H9 (cell line): ENCODE measurements around the gene ODC1. TPM values are rescaled to one million over a fixed set of nuclear protein-coding genes. Genes with fewer than 3 reads are reported as not detected.

Source experiments
- DNase-seq: peaks from one replicate; pipeline ENCODE4 v3.0.0-alpha.2; 2017
- H2AFZ ChIP-seq: one replicate; pipeline ENCODE4 v1.6.1; 2013; ENCODE audit warnings: mild to moderate bottlenecking, low read length, control low read depth, moderate library complexity
- H2AK5ac ChIP-seq: 2 replicates; pipeline ENCODE4 v1.6.1; 2013; ENCODE audit warnings: low read length, control low read depth, mixed read lengths; ENCODE audit not compliant: insufficient read length
- H2BK120ac ChIP-seq: one replicate; pipeline ENCODE4 v1.6.1; 2013; ENCODE audit warnings: low read depth, mild to moderate bottlenecking, low read length, control low read depth, inconsistent platforms; ENCODE audit not compliant: poor library complexity, severe bottlenecking
- H2BK12ac ChIP-seq: 2 replicates; pipeline ENCODE4 v1.6.1; 2013; ENCODE audit warnings: low read length, control low read depth, mixed read lengths, low read depth; ENCODE audit not compliant: insufficient read length
- H2BK15ac ChIP-seq: 2 replicates; pipeline ENCODE4 v1.6.1; 2013; ENCODE audit warnings: low read depth, low read length, control low read depth
- H2BK20ac ChIP-seq: one replicate; pipeline ENCODE4 v1.6.1; 2013; ENCODE audit warnings: low read depth, mild to moderate bottlenecking, low read length, control low read depth, inconsistent platforms; ENCODE audit not compliant: poor library complexity, severe bottlenecking
- H2BK5ac ChIP-seq: 2 replicates; pipeline ENCODE4 v1.6.1; 2013; ENCODE audit warnings: low read length, control low read depth, mixed read lengths; ENCODE audit not compliant: insufficient read length
- H3K14ac ChIP-seq: 2 replicates; pipeline ENCODE4 v1.6.1; 2013; ENCODE audit warnings: low read length, control low read depth; ENCODE audit not compliant: insufficient read depth
- H3K18ac ChIP-seq: 2 replicates; pipeline ENCODE4 v1.6.1; 2013; ENCODE audit warnings: low read depth, mild to moderate bottlenecking, mixed read lengths, low read length, control low read depth; ENCODE audit not compliant: insufficient read length
- H3K23ac ChIP-seq: 2 replicates; pipeline ENCODE4 v1.6.1; 2013; ENCODE audit warnings: low read length, control low read depth, mixed read lengths, low read depth; ENCODE audit not compliant: insufficient read length
- H3K23me2 ChIP-seq: 2 replicates; pipeline ENCODE4 v1.6.1; 2013; ENCODE audit warnings: low read depth, mild to moderate bottlenecking, mixed read lengths, low read length, control low read depth; ENCODE audit not compliant: insufficient read length, poor library complexity, severe bottlenecking
- H3K27ac ChIP-seq: 2 replicates; pipeline ENCODE4 v1.5.1; 2013; ENCODE audit warnings: low read length, control low read depth, mixed read lengths, low read depth; ENCODE audit not compliant: insufficient read length
- H3K27me3 ChIP-seq: 2 replicates; pipeline ENCODE4 v1.6.1; 2013; ENCODE audit warnings: low read length, control low read depth, inconsistent platforms; ENCODE audit not compliant: insufficient read depth
- H3K4ac ChIP-seq: 2 replicates; pipeline ENCODE4 v1.6.1; 2013; ENCODE audit warnings: low read depth, mild to moderate bottlenecking, control low read depth, inconsistent platforms, low read length, moderate library complexity
- H3K4me1 ChIP-seq: 2 replicates; pipeline ENCODE4 v1.6.1; 2013; ENCODE audit warnings: low read length, control low read depth, inconsistent platforms; ENCODE audit not compliant: insufficient read depth
- H3K4me2 ChIP-seq: 2 replicates; pipeline ENCODE4 v1.6.1; 2013; ENCODE audit warnings: low read length, control low read depth, mixed read lengths; ENCODE audit not compliant: insufficient read length, insufficient read depth
- H3K56ac ChIP-seq: 2 replicates; pipeline ENCODE4 v1.6.1; 2013; ENCODE audit warnings: low read depth, mild to moderate bottlenecking, mixed read lengths, low read length, control low read depth; ENCODE audit not compliant: insufficient read length
- H3K79me1 ChIP-seq: 2 replicates; pipeline ENCODE4 v1.6.1; 2013; ENCODE audit warnings: low read depth, mild to moderate bottlenecking, moderate library complexity, low read length, control low read depth, inconsistent platforms; ENCODE audit not compliant: insufficient read depth, poor library complexity, severe bottlenecking
- H3K79me2 ChIP-seq: 2 replicates; pipeline ENCODE4 v1.6.1; 2013; ENCODE audit warnings: low read length, control low read depth, inconsistent platforms; ENCODE audit not compliant: insufficient read depth
- H3K9ac ChIP-seq: 2 replicates; pipeline ENCODE4 v1.6.1; 2013; ENCODE audit warnings: low read length, control low read depth, mixed read lengths; ENCODE audit not compliant: insufficient read length; ENCODE audit errors: extremely low read depth
- H3K9me3 ChIP-seq: one replicate; pipeline ENCODE4 v1.6.1; 2013; ENCODE audit warnings: low read depth, low read length, inconsistent platforms; ENCODE audit not compliant: control insufficient read depth
- H3T11ph ChIP-seq: one replicate; pipeline ENCODE4 v1.6.1; 2013; ENCODE audit warnings: mild to moderate bottlenecking, low read length, control low read depth, inconsistent platforms
- H4K20me1 ChIP-seq: one replicate; pipeline ENCODE4 v1.6.1; 2013; ENCODE audit not compliant: control insufficient read depth, insufficient read length, insufficient read depth
- H4K5ac ChIP-seq: 2 replicates; pipeline ENCODE4 v1.6.1; 2013; ENCODE audit warnings: low read depth, mild to moderate bottlenecking, mixed read lengths, low read length, control low read depth; ENCODE audit not compliant: insufficient read length
- H4K8ac ChIP-seq: replicated peaks from 2 replicates; pipeline ENCODE4 v1.6.1; 2013; ENCODE audit warnings: low read length, control low read depth, mixed read lengths, low read depth; ENCODE audit not compliant: insufficient read length
- H4K91ac ChIP-seq: 2 replicates; pipeline ENCODE4 v1.6.1; 2013; ENCODE audit warnings: low read depth, mild to moderate bottlenecking, moderate library complexity, mixed read lengths, low read length, control low read depth; ENCODE audit not compliant: insufficient read length
- H3K27ac Mint-ChIP-seq, 3 experiments: 2 replicates in 2 of 3; 3 replicates in 1 of 3; pipeline ENCODE4 v1.8.0; 2020 to 2021; ENCODE audit warnings: mixed read lengths in 3 of 3, mild to moderate bottlenecking in 1 of 3, moderate library complexity in 1 of 3
- H3K27me3 Mint-ChIP-seq: 2 replicates; pipeline ENCODE4 v1.8.0; 2021; ENCODE audit warnings: low read depth, mild to moderate bottlenecking, moderate library complexity, mixed read lengths
- H3K36me3 Mint-ChIP-seq, 3 experiments: 2 replicates in 2 of 3; 3 replicates in 1 of 3; pipeline ENCODE4 v1.8.0; 2020 to 2021; ENCODE audit warnings: low read depth in 3 of 3, mixed read lengths in 3 of 3; ENCODE audit not compliant: insufficient read depth in 1 of 3
- H3K4me1 Mint-ChIP-seq, 2 experiments: 2 replicates each; pipeline ENCODE4 v1.8.0; 2020; ENCODE audit warnings: mixed read lengths in 2 of 2
- H3K4me3 Mint-ChIP-seq, 2 experiments: 2 replicates in 1 of 2; 3 replicates in 1 of 2; pipeline ENCODE4 v1.8.0; 2020 to 2021; ENCODE audit warnings: mild to moderate bottlenecking in 2 of 2, mixed read lengths in 2 of 2, moderate library complexity in 1 of 2
- H3K9me3 Mint-ChIP-seq, 2 experiments: 2 replicates in 1 of 2; 3 replicates in 1 of 2; pipeline ENCODE4 v1.8.0; 2020; ENCODE audit warnings: mild to moderate bottlenecking in 2 of 2, mixed read lengths in 2 of 2, moderate library complexity in 1 of 2
- WGBS: extraction: QIAGEN DNeasy Blood & Tissue Kit; methylation state at CpG from one replicate; pipeline ENCODE4 v1.1.7; 2013; ENCODE audit warnings: missing lambda C conversion rate, low lambda C conversion rate, mixed read lengths; ENCODE audit not compliant: insufficient read length; ENCODE audit errors: extremely low coverage; 5-methylcytosine and 5-hydroxymethylcytosine counted together
- total RNA-seq: library from RNA; stranded (reverse); gene quantifications from 2 replicates; pipeline ENCODE4 v1.2.1, GENCODE V29; 2021
- TF ChIP-seq, protein P1 (sequence below): fragments of 200-600 bp; sonication (generic); conservative IDR thresholded peaks from 3 replicates; pipeline ENCODE4 v1.8.0; 2021; ENCODE audit warnings: antibody characterized with exemption, mild to moderate bottlenecking

ODC1 gene
- total RNA-seq, 1 experiment from 2014 or later, result 48.3 TPM

DNA sequence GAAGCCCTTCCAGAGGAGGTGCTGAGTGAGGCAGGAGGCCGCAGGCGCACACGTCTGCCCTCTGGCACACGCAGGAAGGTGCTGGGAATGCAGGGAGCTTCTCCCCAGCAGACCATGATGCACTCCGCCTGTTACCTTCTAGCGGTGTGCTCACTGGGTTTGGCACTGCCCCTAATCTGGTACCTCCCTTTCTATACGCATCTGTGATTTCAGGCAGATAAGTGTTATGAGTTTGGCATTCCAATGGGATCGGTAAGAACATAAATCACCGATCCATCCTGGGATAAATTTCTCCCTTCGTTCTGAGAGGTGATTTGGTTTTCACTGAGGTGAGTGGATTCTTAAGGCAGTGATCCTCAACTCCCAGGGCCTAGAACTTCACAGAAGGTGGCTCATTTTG, 34.6 kb downstream of the ODC1 start:
- no peak overlapping the region for H2BK5ac ChIP-seq
- H2AK5ac ChIP-seq, result no peak overlapping the region
- H4K5ac ChIP-seq, result no peak overlapping the region
- no peak overlapping the region for H4K91ac ChIP-seq
- no peak overlapping the region for H4K8ac ChIP-seq
- H3K9ac ChIP-seq, result no peak overlapping the region
- no peak overlapping the region for H3K4me3 Mint-ChIP-seq
- H3T11ph ChIP-seq, result no peak overlapping the region
- no peak overlapping the region for H2BK120ac ChIP-seq
- H2BK20ac ChIP-seq, result no peak overlapping the region
- no peaks in the 10 kb centered on the region for H3K79me1 ChIP-seq
- no peak overlapping the region for H3K23ac ChIP-seq
- DNase-seq, result no peak
- peaks cover 10 to 13% of the 10 kb centered on the region in 2 experiments for H3K4me1 Mint-ChIP-seq
- H3K27ac ChIP-seq, result no peak overlapping the region
- no peak overlapping the region for H3K4ac ChIP-seq
- H3K4me1 ChIP-seq, result no peaks in the 10 kb centered on the region
- no peak overlapping the region for H3K4me2 ChIP-seq
- H3K14ac ChIP-seq, result no peak overlapping the region
- TF ChIP-seq, protein P1, sequence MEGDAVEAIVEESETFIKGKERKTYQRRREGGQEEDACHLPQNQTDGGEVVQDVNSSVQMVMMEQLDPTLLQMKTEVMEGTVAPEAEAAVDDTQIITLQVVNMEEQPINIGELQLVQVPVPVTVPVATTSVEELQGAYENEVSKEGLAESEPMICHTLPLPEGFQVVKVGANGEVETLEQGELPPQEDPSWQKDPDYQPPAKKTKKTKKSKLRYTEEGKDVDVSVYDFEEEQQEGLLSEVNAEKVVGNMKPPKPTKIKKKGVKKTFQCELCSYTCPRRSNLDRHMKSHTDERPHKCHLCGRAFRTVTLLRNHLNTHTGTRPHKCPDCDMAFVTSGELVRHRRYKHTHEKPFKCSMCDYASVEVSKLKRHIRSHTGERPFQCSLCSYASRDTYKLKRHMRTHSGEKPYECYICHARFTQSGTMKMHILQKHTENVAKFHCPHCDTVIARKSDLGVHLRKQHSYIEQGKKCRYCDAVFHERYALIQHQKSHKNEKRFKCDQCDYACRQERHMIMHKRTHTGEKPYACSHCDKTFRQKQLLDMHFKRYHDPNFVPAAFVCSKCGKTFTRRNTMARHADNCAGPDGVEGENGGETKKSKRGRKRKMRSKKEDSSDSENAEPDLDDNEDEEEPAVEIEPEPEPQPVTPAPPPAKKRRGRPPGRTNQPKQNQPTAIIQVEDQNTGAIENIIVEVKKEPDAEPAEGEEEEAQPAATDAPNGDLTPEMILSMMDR, result no peak
- H3K36me3 Mint-ChIP-seq, result no peaks in the 10 kb centered on the region
- H3K27me3 ChIP-seq, result no peaks in the 10 kb centered on the region
- no peaks in the 10 kb centered on the region for H3K23me2 ChIP-seq
- no peak overlapping the region for H3K27ac Mint-ChIP-seq
- H2BK12ac ChIP-seq, result no peak overlapping the region
- no peaks in the 10 kb centered on the region for H3K79me2 ChIP-seq
- H3K18ac ChIP-seq, result no peak overlapping the region
- no peak overlapping the region for H2AFZ ChIP-seq
- peaks cover 2% of the 10 kb centered on the region for H4K20me1 ChIP-seq
- peaks cover 3% of the 10 kb centered on the region in 2 experiments; a peak in 3 of 5 replicates for H3K9me3 Mint-ChIP-seq
- H3K56ac ChIP-seq, result no peak overlapping the region
- no peaks in the 10 kb centered on the region for H3K27me3 Mint-ChIP-seq
- no CpG with 5 or more reads among the region's 10 CpGs for WGBS
- H2BK15ac ChIP-seq, result no peak overlapping the region
- no peaks in the 10 kb centered on the region for H3K9me3 ChIP-seq
